ENCODE measurements around the gene EIF2B5.
A peak's percentile ranks its signal among the peaks of the same experiment; 100 is the strongest.

GRCh38 chr3:184085389-184085852 is 49.7 kb upstream of the EIF2B5 start:
- TF ChIP-seq MTF1 (CRISPR knock-in tag; IDR thresholded peaks at IDR 0.05; ENCODE audit: borderline replicate concordance) = no peak
- no peak for TF ChIP-seq ZZZ3 (IDR thresholded peaks at IDR 0.05)
- no peak for TF ChIP-seq ZBTB1 (CRISPR knock-in tag; IDR thresholded peaks at IDR 0.05; ENCODE audit: borderline replicate concordance, low read depth)
- TF ChIP-seq NR2F6 (CRISPR knock-in tag; IDR thresholded peaks at IDR 0.05) = no peak
- TF ChIP-seq, protein P1, sequence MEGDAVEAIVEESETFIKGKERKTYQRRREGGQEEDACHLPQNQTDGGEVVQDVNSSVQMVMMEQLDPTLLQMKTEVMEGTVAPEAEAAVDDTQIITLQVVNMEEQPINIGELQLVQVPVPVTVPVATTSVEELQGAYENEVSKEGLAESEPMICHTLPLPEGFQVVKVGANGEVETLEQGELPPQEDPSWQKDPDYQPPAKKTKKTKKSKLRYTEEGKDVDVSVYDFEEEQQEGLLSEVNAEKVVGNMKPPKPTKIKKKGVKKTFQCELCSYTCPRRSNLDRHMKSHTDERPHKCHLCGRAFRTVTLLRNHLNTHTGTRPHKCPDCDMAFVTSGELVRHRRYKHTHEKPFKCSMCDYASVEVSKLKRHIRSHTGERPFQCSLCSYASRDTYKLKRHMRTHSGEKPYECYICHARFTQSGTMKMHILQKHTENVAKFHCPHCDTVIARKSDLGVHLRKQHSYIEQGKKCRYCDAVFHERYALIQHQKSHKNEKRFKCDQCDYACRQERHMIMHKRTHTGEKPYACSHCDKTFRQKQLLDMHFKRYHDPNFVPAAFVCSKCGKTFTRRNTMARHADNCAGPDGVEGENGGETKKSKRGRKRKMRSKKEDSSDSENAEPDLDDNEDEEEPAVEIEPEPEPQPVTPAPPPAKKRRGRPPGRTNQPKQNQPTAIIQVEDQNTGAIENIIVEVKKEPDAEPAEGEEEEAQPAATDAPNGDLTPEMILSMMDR (IDR thresholded peaks at IDR 0.05 in 2 of 3, conservative IDR thresholded peaks at IDR 0.05 in 1 of 3; ENCODE audit: insufficient read depth in 2 of 3, low read depth in 1 of 3, low read length in 3 of 3) = no peak
- TF ChIP-seq HCFC1 (IDR thresholded peaks at IDR 0.05; ENCODE audit: low read depth, low read length) = no peak
- TF ChIP-seq ZBTB49 (CRISPR knock-in tag; IDR thresholded peaks at IDR 0.05; ENCODE audit: borderline replicate concordance) = no peak
- TF ChIP-seq CBX5 (IDR thresholded peaks at IDR 0.05; ENCODE audit: borderline replicate concordance, low read depth) = peak; percentile 78
- TF ChIP-seq JUNB (CRISPR knock-in tag; conservative IDR thresholded peaks at IDR 0.05) = peak; percentile 71
- 0 out of 4 replicates have a peak, but pooled peaks of 1 of the 2 experiments have one; percentile 19 for TF ChIP-seq MAZ (CRISPR knock-in tag; conservative IDR thresholded peaks at IDR 0.05 in 1 of 2, IDR thresholded peaks at IDR 0.05 in 1 of 2)
- no peak for TF ChIP-seq CHD4 (IDR thresholded peaks at IDR 0.05; ENCODE audit: insufficient read depth, insufficient replicate concordance, low read depth, low read length, poor library complexity, severe bottlenecking)
- TF ChIP-seq POLR2AphosphoS5 (IDR thresholded peaks at IDR 0.05; ENCODE audit: control insufficient read depth, insufficient read depth, low read depth, low read length) = no peak
- TF ChIP-seq CXXC5 (CRISPR knock-in tag; IDR thresholded peaks at IDR 0.05) = no peak
- TF ChIP-seq, protein P2, sequence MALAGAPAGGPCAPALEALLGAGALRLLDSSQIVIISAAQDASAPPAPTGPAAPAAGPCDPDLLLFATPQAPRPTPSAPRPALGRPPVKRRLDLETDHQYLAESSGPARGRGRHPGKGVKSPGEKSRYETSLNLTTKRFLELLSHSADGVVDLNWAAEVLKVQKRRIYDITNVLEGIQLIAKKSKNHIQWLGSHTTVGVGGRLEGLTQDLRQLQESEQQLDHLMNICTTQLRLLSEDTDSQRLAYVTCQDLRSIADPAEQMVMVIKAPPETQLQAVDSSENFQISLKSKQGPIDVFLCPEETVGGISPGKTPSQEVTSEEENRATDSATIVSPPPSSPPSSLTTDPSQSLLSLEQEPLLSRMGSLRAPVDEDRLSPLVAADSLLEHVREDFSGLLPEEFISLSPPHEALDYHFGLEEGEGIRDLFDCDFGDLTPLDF (CRISPR knock-in tag; IDR thresholded peaks at IDR 0.05) = no peak
